Large intestine (tissue), 12 donors: ENCODE measurements around the gene CMKLR1. TPM values are rescaled to one million over a fixed set of nuclear protein-coding genes. Genes with fewer than 3 reads are reported as not detected.

ENCODE experiments used
- DNase-seq, 2 donors: peaks; one replicate each; pipeline versions ENCODE4 v3.0.0 to v3.0.0-alpha.2; 2013
- H3K27ac ChIP-seq: one replicate; pipeline ENCODE4 v1.5.1; 2013; ENCODE audit warnings: low read length
- H3K27me3 ChIP-seq: 2 replicates; pipeline ENCODE4 v1.6.1; 2013; ENCODE audit warnings: low read length; ENCODE audit not compliant: control insufficient read depth, insufficient read depth
- H3K36me3 ChIP-seq: 2 replicates; pipeline ENCODE4 v1.6.1; 2013; ENCODE audit warnings: low read length; ENCODE audit not compliant: control insufficient read depth, insufficient read depth
- H3K4me1 ChIP-seq: one replicate; pipeline ENCODE4 v1.6.1; 2013; ENCODE audit warnings: low read length; ENCODE audit not compliant: control insufficient read depth, insufficient read depth
- H3K4me3 ChIP-seq: one replicate; pipeline ENCODE4 v1.5.1; 2013; ENCODE audit warnings: low read length
- H3K9me3 ChIP-seq: one replicate; pipeline ENCODE4 v1.6.1; 2013; ENCODE audit warnings: mild to moderate bottlenecking, low read depth, low read length, moderate library complexity; ENCODE audit not compliant: control insufficient read depth
- WGBS: methylation state at CpG from one replicate; pipeline ENCODE4 v1.1.5; 2013; ENCODE audit warnings: low lambda C conversion rate; ENCODE audit not compliant: insufficient coverage; 5-methylcytosine and 5-hydroxymethylcytosine counted together
- long read RNA-seq, 11 donors: transcript quantifications; one replicate each; lab custom pipeline, GENCODE V29; 2026
- polyA plus RNA-seq: library from polyadenylated mRNA; unstranded; fragments of 120-200 nt; gene quantifications from one replicate; pipeline ENCODE4 v1.2.1, GENCODE V29; 2013

CMKLR1 gene, protein sequence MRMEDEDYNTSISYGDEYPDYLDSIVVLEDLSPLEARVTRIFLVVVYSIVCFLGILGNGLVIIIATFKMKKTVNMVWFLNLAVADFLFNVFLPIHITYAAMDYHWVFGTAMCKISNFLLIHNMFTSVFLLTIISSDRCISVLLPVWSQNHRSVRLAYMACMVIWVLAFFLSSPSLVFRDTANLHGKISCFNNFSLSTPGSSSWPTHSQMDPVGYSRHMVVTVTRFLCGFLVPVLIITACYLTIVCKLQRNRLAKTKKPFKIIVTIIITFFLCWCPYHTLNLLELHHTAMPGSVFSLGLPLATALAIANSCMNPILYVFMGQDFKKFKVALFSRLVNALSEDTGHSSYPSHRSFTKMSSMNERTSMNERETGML
- 3.4 TPM for polyA plus RNA-seq
- long read RNA-seq, donor 1, full-length matches to known transcripts: 1 of 1 reads
- long read RNA-seq, donor 1, partial matches to known transcripts: 0 of 1 reads
- long read RNA-seq, donor 1, other reads (novel, unspliced or antisense): 0 of 1 reads
- long read RNA-seq, donor 2, full-length matches to known transcripts: 2 of 2 reads
- long read RNA-seq, donor 2, partial matches to known transcripts: 0 of 2 reads
- long read RNA-seq, donor 2, other reads (novel, unspliced or antisense): 0 of 2 reads
- long read RNA-seq, donor 3: 0 reads
- long read RNA-seq, donor 4: 0 reads
- long read RNA-seq, donor 5, partial matches to known transcripts: 0 of 2 reads
- long read RNA-seq, donor 5, other reads (novel, unspliced or antisense): 0 of 2 reads
- long read RNA-seq, donor 6: 0 reads
- long read RNA-seq, donor 7, partial matches to known transcripts: 0 of 1 reads
- long read RNA-seq, donor 7, other reads (novel, unspliced or antisense): 0 of 1 reads
- long read RNA-seq, donor 8, full-length matches to known transcripts: 3 of 3 reads
- long read RNA-seq, donor 8, partial matches to known transcripts: 0 of 3 reads
- long read RNA-seq, donor 8, other reads (novel, unspliced or antisense): 0 of 3 reads
- long read RNA-seq, donor 9: 0 reads
- long read RNA-seq, donor 10, full-length matches to known transcripts: 1 of 1 reads
- long read RNA-seq, donor 10, partial matches to known transcripts: 0 of 1 reads
- long read RNA-seq, donor 10, other reads (novel, unspliced or antisense): 0 of 1 reads
- long read RNA-seq, donor 11, full-length matches to known transcripts: 2 of 2 reads
- long read RNA-seq, donor 11, partial matches to known transcripts: 0 of 2 reads
- long read RNA-seq, donor 11, other reads (novel, unspliced or antisense): 0 of 2 reads

DNA sequence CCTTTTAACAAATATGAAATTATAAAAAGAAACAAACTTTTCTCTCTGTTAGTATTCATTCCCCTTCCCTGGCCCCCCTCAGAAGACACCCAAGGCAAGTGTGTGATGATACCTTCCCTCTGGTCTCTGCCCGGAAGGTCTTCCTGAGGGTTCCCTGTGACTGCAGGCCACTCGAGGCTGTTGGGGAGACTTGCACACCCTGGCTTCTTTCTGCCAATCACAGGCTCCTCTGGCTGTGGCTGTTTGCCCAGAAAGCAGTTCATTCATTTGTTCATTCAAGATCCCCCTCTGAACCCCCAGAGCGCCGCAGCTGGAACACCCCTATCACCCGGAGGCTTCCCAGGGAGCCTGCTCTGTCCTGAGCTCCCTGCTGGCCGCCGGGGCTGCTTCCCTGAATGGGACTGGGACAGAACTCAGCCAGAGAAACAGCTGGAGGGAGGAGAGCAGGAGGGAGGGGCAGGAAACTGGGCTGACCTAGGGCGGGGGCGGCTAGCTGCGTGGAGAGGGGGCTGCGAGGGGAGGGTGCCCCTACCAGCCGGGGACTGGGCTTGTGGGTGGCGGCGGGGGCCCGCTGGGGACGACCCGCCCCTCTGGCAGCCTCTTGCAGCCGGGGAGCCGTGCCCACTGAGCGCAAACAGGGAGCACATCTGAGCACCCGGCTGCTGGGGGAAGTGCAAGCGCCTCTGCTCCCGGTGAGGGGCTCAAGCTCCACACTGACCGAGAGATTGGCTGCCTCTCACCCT is at the start of gene CMKLR1:
TSS of gene CMKLR1 (minus strand) at position 397 of the 743 bp plus-strand sequence. CDS start 45,720 bp downstream, outside the sequence.
- DNase-seq: peak in 1 of 2 donors; percentile 7
- Histone ChIP-seq H3K27ac (no peak within 1 kb of the TSS), H3K9me3 (no peaks in the 10 kb centered on the region), H3K27me3 (peaks cover 26% of the 10 kb centered on the region), H3K4me3 (no peak within 1 kb of the TSS), H3K4me1 (no peaks in the 10 kb centered on the region), H3K36me3 (no peaks in the 10 kb centered on the region)
- WGBS: no CpG with 5 or more reads among the region's 24 CpGs

DNA sequence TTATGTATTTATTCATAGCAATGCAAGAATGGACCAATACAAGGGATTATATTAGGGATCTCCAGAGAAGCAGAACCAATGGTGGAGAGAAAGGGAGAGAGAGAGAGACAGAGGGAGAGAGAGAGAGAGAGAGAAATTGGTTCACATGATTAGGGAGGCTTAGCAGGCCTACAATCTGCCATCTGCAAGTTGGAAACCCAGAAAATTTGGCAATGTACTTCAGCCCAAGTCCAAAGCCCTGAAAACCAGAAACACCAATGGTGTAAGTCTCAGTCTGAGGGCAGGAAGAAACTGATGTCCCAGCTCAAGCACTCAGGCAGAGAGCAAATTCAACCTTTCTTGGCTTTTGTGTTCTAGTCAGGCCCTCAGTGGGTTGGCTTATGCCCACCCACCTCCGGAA is 48.7 kb upstream of the CMKLR1 start:
- no CpG with 5 or more reads among the region's 1 CpG for WGBS
- no peaks in the 10 kb centered on the region for H3K27me3 ChIP-seq
- DNase-seq: no peak
- H3K36me3 ChIP-seq: no peaks in the 10 kb centered on the region
- H3K4me1 ChIP-seq: no peaks in the 10 kb centered on the region
- no peak overlapping the region for H3K4me3 ChIP-seq
- H3K9me3 ChIP-seq: no peaks in the 10 kb centered on the region
- no peak overlapping the region for H3K27ac ChIP-seq

DNA sequence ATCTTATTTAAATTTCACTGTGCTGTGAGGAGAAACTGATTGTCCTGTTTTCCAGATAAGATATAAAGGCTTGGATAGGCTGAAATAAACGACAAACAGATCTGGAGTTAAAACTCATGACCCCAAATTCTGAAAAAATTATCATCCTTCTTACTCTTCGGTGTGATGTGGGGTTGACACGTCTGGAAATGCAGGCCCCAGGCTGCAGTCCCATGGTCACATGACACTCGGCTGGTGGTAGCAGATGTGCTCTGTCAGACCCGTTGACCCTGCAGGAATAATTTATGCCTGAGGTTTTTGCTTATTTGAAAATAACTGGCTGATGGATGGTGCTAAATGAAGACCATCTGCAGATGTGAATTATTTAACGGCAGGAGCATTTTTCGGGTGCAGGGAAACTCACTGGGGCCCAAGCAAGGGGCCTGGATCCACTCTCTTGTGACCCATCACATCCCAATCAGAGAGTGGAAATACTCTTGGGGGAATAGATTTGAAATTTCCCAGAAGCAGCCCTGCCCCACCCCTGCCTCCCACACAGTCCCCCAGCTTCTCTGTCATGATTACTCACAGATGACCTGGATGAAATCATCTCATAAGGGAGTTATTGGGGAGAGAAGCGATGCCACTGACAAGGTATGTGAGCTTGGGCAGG is 47.7 kb upstream of the CMKLR1 start:
- no peak overlapping the region for H3K27ac ChIP-seq
- H3K4me1 ChIP-seq: no peaks in the 10 kb centered on the region
- no peak for DNase-seq
- no peak overlapping the region for H3K4me3 ChIP-seq
- no peaks in the 10 kb centered on the region for H3K9me3 ChIP-seq
- no peaks in the 10 kb centered on the region for H3K36me3 ChIP-seq
- WGBS: no CpG with 5 or more reads among the region's 8 CpGs
- no peaks in the 10 kb centered on the region for H3K27me3 ChIP-seq

DNA sequence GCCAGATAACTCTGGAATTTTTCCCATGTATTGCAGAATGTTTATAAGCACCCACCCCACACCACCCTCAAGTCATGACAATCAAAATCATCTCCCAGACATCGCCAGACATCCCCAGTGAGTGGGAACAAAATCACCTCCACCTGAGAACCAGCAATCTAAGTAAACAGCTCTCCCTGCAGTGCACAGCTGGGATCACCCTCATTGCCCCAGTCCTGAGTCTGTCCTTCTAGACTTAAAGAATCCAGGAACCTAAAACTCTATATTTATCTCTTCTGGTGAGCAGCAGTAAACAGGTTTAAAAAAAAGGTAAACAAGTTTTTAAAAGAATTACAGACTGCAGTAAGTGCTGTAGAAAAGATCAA is 43.3 kb upstream of the CMKLR1 start:
- no peaks in the 10 kb centered on the region for H3K27me3 ChIP-seq
- H3K4me1 ChIP-seq: no peaks in the 10 kb centered on the region
- no peaks in the 10 kb centered on the region for H3K36me3 ChIP-seq
- no peaks in the 10 kb centered on the region for H3K9me3 ChIP-seq
- no peak overlapping the region for H3K4me3 ChIP-seq
- WGBS: no CpG with 5 or more reads among the region's 1 CpG
- DNase-seq: no peak
- H3K27ac ChIP-seq: no peak overlapping the region

DNA sequence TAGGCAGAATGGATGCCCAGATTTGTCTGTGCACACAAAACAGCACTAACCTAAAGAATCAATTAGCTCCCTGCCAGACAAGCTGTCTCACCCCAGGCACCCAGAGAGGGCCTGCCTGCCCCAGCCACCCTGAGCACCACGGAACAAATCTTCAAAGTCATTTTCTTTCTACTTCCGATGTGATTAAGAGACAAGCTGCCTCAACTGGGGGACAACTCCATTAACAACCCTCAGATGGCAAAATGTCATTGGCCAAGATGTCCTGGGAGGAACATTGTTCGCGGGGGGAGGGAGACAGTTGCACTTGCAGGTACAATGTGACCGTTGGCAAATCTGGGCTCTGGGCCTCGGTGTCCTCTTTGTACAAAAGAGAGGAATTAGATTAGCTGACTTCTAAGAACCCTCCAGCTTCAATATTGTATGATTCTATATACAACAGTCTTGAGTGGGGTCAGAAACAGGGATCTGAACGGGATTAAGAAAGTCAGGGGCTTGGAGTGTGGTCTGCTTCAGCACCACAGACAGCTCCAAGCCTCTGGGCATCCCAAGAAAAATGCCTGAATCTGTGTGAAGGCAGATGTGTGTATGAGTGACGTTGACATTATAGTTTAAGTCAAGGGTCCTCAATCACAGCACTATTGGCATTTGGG is 42.8 kb upstream of the CMKLR1 start:
- Histone ChIP-seq H3K4me1 (no peaks in the 10 kb centered on the region), H3K27ac (no peak overlapping the region), H3K4me3 (no peak overlapping the region), H3K36me3 (no peaks in the 10 kb centered on the region), H3K9me3 (no peaks in the 10 kb centered on the region), H3K27me3 (no peaks in the 10 kb centered on the region)
- no peak for DNase-seq
- WGBS: no CpG with 5 or more reads among the region's 8 CpGs

DNA sequence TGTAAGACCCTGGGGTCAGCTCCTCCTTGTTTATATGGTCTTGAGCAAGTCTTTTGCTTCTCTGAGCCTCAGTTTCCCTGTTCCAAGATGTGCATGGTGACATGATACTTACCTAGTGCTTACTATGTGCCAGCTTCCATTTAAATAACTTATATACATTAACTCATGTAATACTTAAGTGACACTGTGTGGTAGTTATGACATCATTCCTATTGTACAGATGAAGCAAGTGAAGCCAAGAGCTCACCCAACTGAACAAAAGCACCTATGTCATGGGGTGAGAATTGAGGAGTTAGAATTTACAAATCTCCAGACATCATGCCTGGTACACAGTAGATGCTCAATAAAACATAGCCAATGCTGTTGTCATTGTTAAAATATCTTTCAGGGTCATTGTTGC is 41.3 kb upstream of the CMKLR1 start:
- DNase-seq: no peak
- no peaks in the 10 kb centered on the region for H3K27me3 ChIP-seq
- no peaks in the 10 kb centered on the region for H3K9me3 ChIP-seq
- no peak overlapping the region for H3K4me3 ChIP-seq
- H3K27ac ChIP-seq: no peak overlapping the region
- H3K4me1 ChIP-seq: no peaks in the 10 kb centered on the region
- no peaks in the 10 kb centered on the region for H3K36me3 ChIP-seq

DNA sequence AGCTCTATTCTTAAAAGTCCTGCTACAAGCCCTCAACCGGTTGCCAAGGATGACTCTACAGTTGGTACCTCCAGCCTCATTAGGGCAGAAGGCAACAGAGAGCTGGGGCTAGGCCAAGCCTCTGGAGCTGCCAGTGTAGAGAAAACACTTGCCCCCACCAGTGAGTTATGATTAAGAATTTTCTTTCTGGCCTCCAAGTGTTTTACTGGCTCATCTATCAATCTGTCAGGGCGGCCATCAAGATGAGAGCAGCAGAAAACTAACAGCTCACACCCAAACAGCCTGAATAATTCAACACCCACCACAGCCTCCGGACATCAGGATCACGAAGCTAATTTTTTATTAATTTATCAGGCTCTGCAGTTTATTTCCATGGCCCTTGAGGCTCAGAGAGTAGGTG is 40.7 kb upstream of the CMKLR1 start:
- H3K4me1 ChIP-seq: no peaks in the 10 kb centered on the region
- H3K9me3 ChIP-seq: no peaks in the 10 kb centered on the region
- DNase-seq: no peak
- no peaks in the 10 kb centered on the region for H3K36me3 ChIP-seq
- H3K27ac ChIP-seq: no peak overlapping the region
- H3K27me3 ChIP-seq: no peaks in the 10 kb centered on the region
- H3K4me3 ChIP-seq: no peak overlapping the region
- no CpG with 5 or more reads among the region's 4 CpGs for whole genome bisulfite sequencing

DNA sequence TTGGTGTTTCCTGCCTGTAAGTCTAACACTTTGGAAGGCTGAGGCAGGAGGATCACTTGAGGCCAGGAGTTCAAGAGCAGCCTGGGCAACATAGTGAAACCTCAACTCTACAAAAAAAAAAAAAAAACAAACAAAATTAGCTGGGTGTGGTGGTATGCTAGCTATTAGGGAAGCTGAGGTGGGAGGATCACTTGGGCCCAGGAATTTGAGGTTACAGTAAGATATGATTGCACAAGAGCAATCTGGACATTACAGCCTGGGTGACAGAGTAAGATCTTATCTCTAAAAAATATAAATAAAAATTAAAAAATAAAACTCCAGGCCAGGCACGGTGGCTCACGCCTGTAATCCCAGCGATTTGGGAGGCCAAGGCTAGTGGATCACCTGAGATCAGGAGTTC is 39.8 kb upstream of the CMKLR1 start:
- H3K4me3 ChIP-seq: no peak overlapping the region
- no peak for DNase-seq
- no peaks in the 10 kb centered on the region for H3K9me3 ChIP-seq
- WGBS: 90% methylated on average over 2 of the region's 3 CpGs
- no peaks in the 10 kb centered on the region for H3K36me3 ChIP-seq
- no peaks in the 10 kb centered on the region for H3K27me3 ChIP-seq
- H3K4me1 ChIP-seq: no peaks in the 10 kb centered on the region
- no peak overlapping the region for H3K27ac ChIP-seq

DNA sequence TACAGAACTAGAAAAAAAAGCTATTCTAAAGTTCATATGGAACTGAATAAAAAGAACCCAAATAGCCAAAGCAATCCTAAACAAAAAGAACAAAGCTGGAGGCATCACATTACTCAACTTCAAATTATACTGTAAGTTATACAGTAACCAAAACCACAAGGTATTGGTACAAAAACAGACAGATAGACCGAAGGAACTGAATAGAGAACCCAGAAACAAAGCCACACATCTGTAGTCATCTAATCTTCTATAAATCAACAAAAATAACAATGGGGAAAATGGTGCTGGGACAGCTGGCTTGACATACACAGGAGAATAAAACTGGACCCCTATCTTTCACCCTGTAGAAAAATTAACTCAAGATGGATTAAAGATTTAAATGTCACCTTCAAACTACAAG is 38.1 kb upstream of the CMKLR1 start:
- H3K36me3 ChIP-seq: no peaks in the 10 kb centered on the region
- no peak for DNase-seq

More for the DNA sequence above, 38.1 kb upstream of the CMKLR1 start:
- no CpG with 5 or more reads among the region's 1 CpG for WGBS
- Histone ChIP-seq H3K27me3 (no peaks in the 10 kb centered on the region), H3K27ac (no peak overlapping the region), H3K4me3 (no peak overlapping the region), H3K4me1 (no peaks in the 10 kb centered on the region), H3K9me3 (no peaks in the 10 kb centered on the region)
